HepG2 (cell line): ENCODE data around the gene RNF126. TPM values are rescaled to one million over a fixed set of nuclear protein-coding genes. Genes with fewer than 3 reads are reported as not detected.

Source experiments
- BRD4 ChIP-seq: sonication (generic); formaldehyde crosslinking; IDR thresholded peaks from 2 replicates; pipeline ENCODE4 v1.4.0; 2020; ENCODE audit warnings: missing genetic modification reagents
- CTCF ChIP-seq: sonication (generic); formaldehyde crosslinking; IDR thresholded peaks from 2 replicates; pipeline ENCODE4 v1.5.0; 2020; ENCODE audit warnings: mild to moderate bottlenecking, missing genetic modification reagents, moderate library complexity
- FOXM1 ChIP-seq: sonication (generic); formaldehyde crosslinking; IDR thresholded peaks from 2 replicates; pipeline ENCODE4 v1.5.0; 2020; ENCODE audit warnings: missing genetic modification reagents
- KDM2A ChIP-seq: sonication (generic); formaldehyde crosslinking; IDR thresholded peaks from 2 replicates; pipeline ENCODE4 v1.4.0; 2020; ENCODE audit warnings: low read depth, missing genetic modification reagents, borderline replicate concordance
- KLF16 ChIP-seq, 2 experiments: sonication (generic) in 1 of 2; formaldehyde crosslinking in 1 of 2; IDR thresholded peaks; 2 replicates each; pipeline versions ENCODE4 v1.6.1 to v1.8.0; 2016 to 2023; ENCODE audit warnings: missing genetic modification reagents in 2 of 2, missing compliant biosample characterization in 1 of 2
- PRDM10 ChIP-seq: sonication (generic); formaldehyde crosslinking; IDR thresholded peaks from 2 replicates; pipeline ENCODE4 v1.4.0; 2020; ENCODE audit warnings: low read depth, missing genetic modification reagents
- RARA ChIP-seq: IDR thresholded peaks from 2 replicates; pipeline ENCODE4 v1.6.1; 2016; ENCODE audit warnings: missing genetic modification reagents, missing compliant biosample characterization
- SP140L ChIP-seq: sonication (generic); formaldehyde crosslinking; IDR thresholded peaks from 2 replicates; pipeline ENCODE4 v1.4.0; 2020; ENCODE audit warnings: missing genetic modification reagents, borderline replicate concordance
- U2AF2 ChIP-seq: fragments of 200-400 bp; formaldehyde crosslinking; IDR thresholded peaks from 2 replicates; pipeline ENCODE4 v1.6.1; 2017; ENCODE audit warnings: low read depth, mild to moderate bottlenecking, low read length
- ZBTB25 ChIP-seq: IDR thresholded peaks from 2 replicates; pipeline ENCODE4 v1.6.1; 2018; ENCODE audit warnings: missing genetic modification reagents
- ZFP82 ChIP-seq: sonication (generic); formaldehyde crosslinking; IDR thresholded peaks from 2 replicates; pipeline ENCODE4 v1.5.1; 2020; ENCODE audit warnings: mild to moderate bottlenecking, missing genetic modification reagents, borderline replicate concordance
- ZKSCAN1 ChIP-seq: fragments of 150-350 bp; IDR thresholded peaks from 2 replicates; pipeline ENCODE4 v1.6.1; 2014; ENCODE audit warnings: low read length
- ZNF746 ChIP-seq: sonication (generic); formaldehyde crosslinking; IDR thresholded peaks from 2 replicates; pipeline ENCODE4 v1.8.0; 2022; ENCODE audit warnings: mild to moderate bottlenecking, missing genetic modification reagents
- ZNF766 ChIP-seq: sonication (generic); formaldehyde crosslinking; IDR thresholded peaks from 2 replicates; pipeline ENCODE4 v1.5.0; 2020; ENCODE audit warnings: missing genetic modification reagents, borderline replicate concordance
- ZSCAN25 ChIP-seq: sonication (generic); formaldehyde crosslinking; IDR thresholded peaks from 2 replicates; pipeline ENCODE4 v1.8.0; 2022; ENCODE audit warnings: mild to moderate bottlenecking, missing genetic modification reagents
- polyA plus RNA-seq, 8 experiments: library from polyadenylated mRNA; depleted of rRNA in 3 of 8; stranded (reverse) in 7 of 8; unstranded in 1 of 8; fragments of >200 nt; fragmentation: Illumina TruSeq in 4 of 8; extraction: Trizol in 4 of 8; gene quantifications; 2 replicates each; pipeline versions ENCODE4 v1.2.1 to v1.2.3, GENCODE V29; 2011 to 2016; ENCODE audit warnings: low read depth in 4 of 8, missing spikeins in 1 of 8, mixed read lengths in 1 of 8; ENCODE audit not compliant: insufficient read depth in 1 of 8
- total RNA-seq, 5 experiments: library from RNA; depleted of rRNA; stranded (reverse); fragments of >200 nt; fragmentation: Illumina TruSeq; extraction: Trizol; gene quantifications; 2 replicates each; pipeline ENCODE4 v1.2.3, GENCODE V29; 2016; ENCODE audit warnings: low read depth in 1 of 5
- TF ChIP-seq, protein P1 (sequence below): sonication (generic); formaldehyde crosslinking; IDR thresholded peaks from 2 replicates; pipeline ENCODE4 v1.5.0; 2020; ENCODE audit warnings: missing genetic modification reagents, mild to moderate bottlenecking, borderline replicate concordance
- TF ChIP-seq, protein P2 (sequence below): sonication (generic); formaldehyde crosslinking; IDR thresholded peaks from 2 replicates; pipeline ENCODE4 v1.4.0; 2020; ENCODE audit warnings: missing genetic modification reagents

RNF126 gene
- total and polyA plus RNA-seq, 2 of the 13 experiments (the other 11 are each of a cell fraction or from before 2014, with no cell fraction given), result 23.2 to 34.0 TPM

DNA sequence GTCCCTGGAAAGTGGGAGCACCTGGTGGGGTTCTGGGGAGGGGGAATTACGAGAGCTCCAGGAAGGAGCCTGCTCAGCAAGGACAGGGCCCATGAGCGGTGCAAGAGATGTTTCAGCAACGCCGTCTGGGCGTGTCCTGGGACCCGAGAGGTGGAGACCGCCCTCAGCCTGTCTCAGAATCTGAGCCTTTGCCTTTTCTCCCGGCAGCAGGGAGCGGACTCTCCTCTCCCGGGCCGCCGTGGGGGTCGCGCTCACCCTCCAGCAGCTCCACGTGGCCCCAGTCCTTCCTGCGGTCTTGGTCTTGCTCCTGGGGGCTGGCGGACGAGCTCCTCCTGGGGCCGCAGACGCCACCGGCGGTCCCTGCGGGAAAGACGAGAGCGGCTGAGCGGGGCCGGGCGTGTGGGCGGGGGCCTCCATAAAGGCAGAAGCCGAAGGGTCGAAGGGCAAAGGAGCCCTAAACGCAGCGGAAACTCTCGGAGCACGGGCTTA lies 30.4 kb downstream of the RNF126 start (continued):
- TF ChIP-seq, protein P1, sequence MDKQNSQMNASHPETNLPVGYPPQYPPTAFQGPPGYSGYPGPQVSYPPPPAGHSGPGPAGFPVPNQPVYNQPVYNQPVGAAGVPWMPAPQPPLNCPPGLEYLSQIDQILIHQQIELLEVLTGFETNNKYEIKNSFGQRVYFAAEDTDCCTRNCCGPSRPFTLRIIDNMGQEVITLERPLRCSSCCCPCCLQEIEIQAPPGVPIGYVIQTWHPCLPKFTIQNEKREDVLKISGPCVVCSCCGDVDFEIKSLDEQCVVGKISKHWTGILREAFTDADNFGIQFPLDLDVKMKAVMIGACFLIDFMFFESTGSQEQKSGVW (CRISPR knock-in tag), result no peak
- no peak for TF ChIP-seq ZKSCAN1
- peak; percentile 26; the same call in 1 of the 2 replicates for TF ChIP-seq ZSCAN25 (CRISPR knock-in tag)
- 0 out of 2 replicates have a peak, but pooled peaks have one; percentile 46 for TF ChIP-seq SP140L (CRISPR knock-in tag)
- no peak for TF ChIP-seq FOXM1 (CRISPR knock-in tag)
- no peak for TF ChIP-seq RARA (CRISPR knock-in tag)
- TF ChIP-seq ZNF766, result 0 out of 2 replicates have a peak, but pooled peaks have one; percentile 14
- 0 out of 4 replicates have a peak, but pooled peaks of 1 of the 2 experiments have one; percentile 15 for TF ChIP-seq KLF16 (CRISPR knock-in tag; IDR thresholded peaks at IDR 0.05)
- TF ChIP-seq BRD4 (CRISPR knock-in tag), result peak; percentile 74
- TF ChIP-seq ZFP82 (CRISPR knock-in tag), result 0 out of 2 replicates have a peak, but pooled peaks have one; percentile 7
- no peak; the same call in 1 of the 2 replicates for TF ChIP-seq ZBTB25 (CRISPR knock-in tag)
- no peak; the same call in 1 of the 2 replicates for TF ChIP-seq ZNF746
- 0 out of 2 replicates have a peak, but pooled peaks have one; percentile 7 for TF ChIP-seq CTCF (CRISPR knock-in tag)
- no peak for TF ChIP-seq PRDM10 (CRISPR knock-in tag)
- no peak for TF ChIP-seq U2AF2
- TF ChIP-seq KDM2A (CRISPR knock-in tag), result 0 out of 2 replicates have a peak, but pooled peaks have one; percentile 4
- TF ChIP-seq, protein P2, sequence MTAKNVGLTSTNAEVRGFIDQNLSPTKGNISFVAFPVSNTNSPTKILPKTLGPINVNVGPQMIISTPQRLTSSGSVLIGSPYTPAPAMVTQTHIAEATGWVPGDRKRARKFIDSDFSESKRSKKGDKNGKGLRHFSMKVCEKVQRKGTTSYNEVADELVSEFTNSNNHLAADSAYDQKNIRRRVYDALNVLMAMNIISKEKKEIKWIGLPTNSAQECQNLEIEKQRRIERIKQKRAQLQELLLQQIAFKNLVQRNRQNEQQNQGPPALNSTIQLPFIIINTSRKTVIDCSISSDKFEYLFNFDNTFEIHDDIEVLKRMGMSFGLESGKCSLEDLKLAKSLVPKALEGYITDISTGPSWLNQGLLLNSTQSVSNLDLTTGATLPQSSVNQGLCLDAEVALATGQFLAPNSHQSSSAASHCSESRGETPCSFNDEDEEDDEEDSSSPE (CRISPR knock-in tag), result peak; percentile 5; the same call in 1 of the 2 replicates
